GM23338 (cell line): Measurements from ENCODE around the gene DRP2. TPM values are rescaled to one million over a fixed set of nuclear protein-coding genes. Genes with fewer than 3 reads are reported as not detected.
"Not testable (repeated sequence)": the region's sequence is repeated elsewhere in the genome, so short reads cannot be mapped to it uniquely, and the experiment has no call there.

Experiments
- ATAC-seq: fragments of 200-7000 bp; cut with Tn5 transposase; 3 replicates; pipeline ENCODE4 v1.9.1; 2020
- DNase-seq: peaks from one replicate; pipeline ENCODE4 v3.0.0-alpha.2; 2015; ENCODE audit warnings: low spot score
- H2AFZ ChIP-seq: fragments of 200-600 bp; sonication (generic); 2 replicates; pipeline ENCODE4 v1.8.0; 2016; ENCODE audit warnings: antibody characterized with exemption, mild to moderate bottlenecking, moderate library complexity
- H3F3A ChIP-seq: fragments of 200-600 bp; sonication (generic); replicated peaks from 2 replicates; pipeline ENCODE4 v1.8.0; 2017; ENCODE audit warnings: antibody characterized with exemption, mixed run types, low read depth
- H3K27ac ChIP-seq: fragments of 200-600 bp; sonication (generic); 2 replicates; pipeline ENCODE4 v1.6.1; 2016; ENCODE audit warnings: low read depth
- H3K27me3 ChIP-seq: fragments of 200-600 bp; sonication (generic); 2 replicates; pipeline ENCODE4 v1.8.0; 2016; ENCODE audit warnings: mild to moderate bottlenecking, mixed run types, moderate library complexity; ENCODE audit not compliant: insufficient read depth
- H3K36me3 ChIP-seq: fragments of 200-600 bp; sonication (generic); 2 replicates; pipeline ENCODE4 v1.8.0; 2016; ENCODE audit warnings: mild to moderate bottlenecking; ENCODE audit not compliant: insufficient read depth
- H3K4me1 ChIP-seq: fragments of 200-600 bp; sonication (generic); 2 replicates; pipeline ENCODE4 v1.8.0; 2016; ENCODE audit warnings: mild to moderate bottlenecking, moderate library complexity; ENCODE audit not compliant: insufficient read depth
- H3K4me2 ChIP-seq: fragments of 200-600 bp; sonication (generic); 2 replicates; pipeline ENCODE4 v1.7.1; 2017; ENCODE audit warnings: mixed run types
- H3K4me3 ChIP-seq: fragments of 200-600 bp; sonication (generic); 2 replicates; pipeline ENCODE4 v1.6.1; 2016; ENCODE audit warnings: mixed run types
- H3K79me2 ChIP-seq: fragments of 200-600 bp; sonication (generic); replicated peaks from 2 replicates; pipeline ENCODE4 v1.8.0; 2017; ENCODE audit warnings: mild to moderate bottlenecking; ENCODE audit not compliant: insufficient read depth
- H3K9me2 ChIP-seq: fragments of 200-600 bp; sonication (generic); 2 replicates; pipeline ENCODE4 v1.8.0; 2017; ENCODE audit not compliant: insufficient read depth
- H4K20me1 ChIP-seq: fragments of 200-600 bp; sonication (generic); replicated peaks from 2 replicates; pipeline ENCODE4 v1.8.0; 2017; ENCODE audit warnings: mild to moderate bottlenecking; ENCODE audit not compliant: insufficient read depth
- H3K27ac Mint-ChIP-seq: 2 replicates; pipeline ENCODE4 v1.8.0; 2020; ENCODE audit warnings: inconsistent platforms, mild to moderate bottlenecking, moderate library complexity, mixed read lengths
- H3K27me3 Mint-ChIP-seq: 3 replicates; pipeline ENCODE4 v1.8.0; 2022; ENCODE audit warnings: low read depth, mild to moderate bottlenecking, moderate library complexity, mixed read lengths, inconsistent platforms; ENCODE audit not compliant: insufficient read depth, poor library complexity
- H3K36me3 Mint-ChIP-seq: 3 replicates; pipeline ENCODE4 v1.8.0; 2021; ENCODE audit warnings: low read depth, mild to moderate bottlenecking, inconsistent platforms, moderate library complexity, mixed read lengths
- H3K4me1 Mint-ChIP-seq: 3 replicates; pipeline ENCODE4 v1.8.0; 2020; ENCODE audit warnings: mild to moderate bottlenecking, inconsistent platforms, mixed read lengths
- H3K4me3 Mint-ChIP-seq: 3 replicates; pipeline ENCODE4 v1.8.0; 2021; ENCODE audit warnings: moderate library complexity, mild to moderate bottlenecking, inconsistent platforms, mixed read lengths
- H3K9me3 Mint-ChIP-seq: 3 replicates; pipeline ENCODE4 v1.8.0; 2020; ENCODE audit warnings: moderate library complexity, mild to moderate bottlenecking, inconsistent platforms, mixed read lengths
- CREB1 ChIP-seq: fragments of 250-450 bp; sonication (Bioruptor Pico); IDR thresholded peaks from 2 replicates; pipeline ENCODE4 v1.5.0; 2020; ENCODE audit warnings: low read depth, mild to moderate bottlenecking, moderate library complexity
- CTCF ChIP-seq, 2 experiments: fragments of 200-600 bp in 1 of 2; sonication (generic) in 1 of 2; conservative IDR thresholded peaks; 2 replicates each; pipeline versions ENCODE4 v1.5.1 to v1.6.1; 2016 to 2017; ENCODE audit warnings: antibody characterized with exemption in 2 of 2, low read depth in 2 of 2, mild to moderate bottlenecking in 2 of 2, moderate library complexity in 1 of 2
- REST ChIP-seq: IDR thresholded peaks from one replicate; pipeline ENCODE4 v1.6.1; 2018; ENCODE audit warnings: antibody characterized with exemption; ENCODE audit not compliant: unreplicated experiment
- ZNF114 ChIP-seq: fragments of 250-450 bp; sonication (Bioruptor Pico); IDR thresholded peaks from 2 replicates; pipeline ENCODE4 v1.5.0; 2020; ENCODE audit warnings: mild to moderate bottlenecking, moderate library complexity
- polyA plus RNA-seq: library from polyadenylated mRNA; unstranded; fragments of >200 nt; fragmentation: Nextera tagmentation; extraction: Ambion mirVana; gene quantifications from 2 replicates; pipeline ENCODE4 v1.2.1, GENCODE V29; 2016
- total RNA-seq: library from RNA; depleted of rRNA; stranded (reverse); fragments of >200 nt; shearing (Covaris generic); gene quantifications from 2 replicates; pipeline ENCODE4 v1.2.3, GENCODE V29; 2014

The DRP2 gene
- total and polyA plus RNA-seq, 2 experiments from 2014 or later, result 0.24 TPM; not detected in 1

GRCh38 chrX:101176439-101176838 is 43.1 kb upstream of the DRP2 start (continued):
- TF ChIP-seq ZNF114 (CRISPR knock-in tag), result no peak
- no peak for TF ChIP-seq CTCF (conservative IDR thresholded peaks at IDR 0.05; ENCODE audit: low read depth in 2 of 2)
- TF ChIP-seq CREB1, result no peak
- TF ChIP-seq REST, result no peak

- not testable (repeated sequence) for DNase-seq, H3K27me3 ChIP-seq, H3K9me3 Mint-ChIP-seq, H3K9me2 ChIP-seq, H3K27ac ChIP-seq, H4K20me1 ChIP-seq, H3F3A ChIP-seq, ATAC-seq, H3K36me3 Mint-ChIP-seq, H3K4me3 Mint-ChIP-seq, H3K4me2 ChIP-seq, H3K4me3 ChIP-seq, H3K79me2 ChIP-seq, H3K36me3 ChIP-seq, H2AFZ ChIP-seq, H3K4me1 ChIP-seq, H3K27me3 Mint-ChIP-seq, H3K4me1 Mint-ChIP-seq, H3K27ac Mint-ChIP-seq
Measured at GRCh38 chrX:101184876-101185275, 34.7 kb upstream of the DRP2 start.

GRCh38 chrX:101187961-101188360 is 31.6 kb upstream of the DRP2 start:
- not testable (repeated sequence) for H3K79me2 ChIP-seq, H3K36me3 Mint-ChIP-seq, H3F3A ChIP-seq, H3K36me3 ChIP-seq, H4K20me1 ChIP-seq, H3K4me1 ChIP-seq, H2AFZ ChIP-seq, ATAC-seq, H3K4me3 Mint-ChIP-seq, DNase-seq, H3K27ac Mint-ChIP-seq, H3K4me3 ChIP-seq, H3K27me3 Mint-ChIP-seq, H3K9me2 ChIP-seq, H3K4me1 Mint-ChIP-seq, H3K27ac ChIP-seq, H3K4me2 ChIP-seq
- peaks cover 10% of the 10 kb centered on the region; the same call in 2 of the 3 replicates for H3K9me3 Mint-ChIP-seq
- H3K27me3 ChIP-seq, result peaks cover 11% of the 10 kb centered on the region
